Right atrium auricular region (tissue), 2 donors: ENCODE data around the gene CEPT1. TPM values are rescaled to one million over a fixed set of nuclear protein-coding genes. Genes with fewer than 3 reads are reported as not detected.

Experiments used
- DNase-seq: peaks from one replicate; pipeline ENCODE4 v3.0.0-alpha.2; 2019; ENCODE audit warnings: low spot score
- H3K27ac ChIP-seq, 2 donors: fragments of 200-600 bp; sonication (generic); 1 replicate in 1 of 2; 2 replicates in 1 of 2; pipeline ENCODE4 v1.5.1; 2016 to 2019
- H3K27me3 ChIP-seq, 2 donors: fragments of 200-600 bp; sonication (generic); one replicate each; pipeline versions ENCODE4 v1.5.1 to v1.6.0; 2017 to 2019
- H3K36me3 ChIP-seq: fragments of 200-600 bp; sonication (generic); one replicate; pipeline ENCODE4 v1.5.1; 2016
- H3K4me1 ChIP-seq, 2 donors: fragments of 200-600 bp; sonication (generic); one replicate each; pipeline versions ENCODE4 v1.5.1 to v1.6.0; 2017 to 2019
- H3K4me3 ChIP-seq, 2 donors: fragments of 200-600 bp; sonication (generic); 1 replicate in 1 of 2; 2 replicates in 1 of 2; pipeline ENCODE4 v1.5.1; 2017 to 2019; ENCODE audit warnings: mild to moderate bottlenecking in 1 of 2, moderate library complexity in 1 of 2
- H3K9me3 ChIP-seq, 2 donors: fragments of 200-600 bp; sonication (generic); one replicate each; pipeline ENCODE4 v1.5.1; 2019
- CTCF ChIP-seq, 2 donors: fragments of 200-600 bp; sonication (generic); IDR thresholded peaks; one replicate each; pipeline ENCODE4 v1.5.1; 2019; ENCODE audit warnings: antibody characterized with exemption in 2 of 2
- total RNA-seq, 2 donors: library from RNA; depleted of rRNA; stranded (reverse); fragments of >200 nt; gene quantifications; one replicate each; pipeline ENCODE4 v1.1.0, GENCODE V29; 2016

The CEPT1 gene
- total RNA-seq, 2 donors from 2014 or later: 11.6 to 14.0 TPM

GRCh38 chr1:111232134-111232533, 92.1 kb downstream of the CEPT1 start:
- no peak overlapping the region for H3K4me3 ChIP-seq
- H3K9me3 ChIP-seq: no peaks in the 10 kb centered on the region
- no peak overlapping the region for H3K27ac ChIP-seq
- no peak for DNase-seq
- TF ChIP-seq CTCF (IDR thresholded peaks at IDR 0.05): no peak
- peaks cover 0 to 13% of the 10 kb centered on the region in 2 donors for H3K4me1 ChIP-seq
- H3K27me3 ChIP-seq: no peaks in the 10 kb centered on the region
- no peaks in the 10 kb centered on the region for H3K36me3 ChIP-seq

GRCh38 chr1:111234258-111234657, 94.2 kb downstream of the CEPT1 start:
- no peak overlapping the region for H3K27ac ChIP-seq
- no peak overlapping the region for H3K4me3 ChIP-seq
- DNase-seq: no peak
- H3K4me1 ChIP-seq: no peaks in the 10 kb centered on the region
- H3K36me3 ChIP-seq: no peaks in the 10 kb centered on the region
- no peak for TF ChIP-seq CTCF (IDR thresholded peaks at IDR 0.05)
- no peaks in the 10 kb centered on the region for H3K9me3 ChIP-seq
- H3K27me3 ChIP-seq: no peaks in the 10 kb centered on the region

Other genes starting within 250 kb of the CEPT1 start
- 10 to 100 TPM in 1 of 2 donors, 1 to 10 TPM in 1; 9.2 to 15.7 TPM for gene LRIF1, start 176.3 kb upstream of the CEPT1 start, total RNA-seq
- 10 to 100 TPM; 33.0 to 56.4 TPM for gene DRAM2, start 130 bp upstream of the CEPT1 start, total RNA-seq
- 1 to 10 TPM; 1.7 to 5.7 TPM for gene DENND2D, start 60.4 kb downstream of the CEPT1 start, total RNA-seq
- 1 to 10 TPM in 1 of 2 donors, under 1 TPM in 1; 0.52 to 9.9 TPM for gene CHI3L2, start 87.5 kb downstream of the CEPT1 start, total RNA-seq
- not detected for gene CHIA, start 150.6 kb downstream of the CEPT1 start, total RNA-seq